ENCODE data around the gene TMEM117. TPM values are rescaled to one million over a fixed set of nuclear protein-coding genes. Genes with fewer than 3 reads are reported as not detected.
"Not testable (repeated sequence)": the region's sequence is repeated elsewhere in the genome, so short reads cannot be mapped to it uniquely, and the experiment has no call there.

TMEM117 gene
- total RNA-seq, 2 donors from 2014 or later = 0.79 to 1.4 TPM

DNA sequence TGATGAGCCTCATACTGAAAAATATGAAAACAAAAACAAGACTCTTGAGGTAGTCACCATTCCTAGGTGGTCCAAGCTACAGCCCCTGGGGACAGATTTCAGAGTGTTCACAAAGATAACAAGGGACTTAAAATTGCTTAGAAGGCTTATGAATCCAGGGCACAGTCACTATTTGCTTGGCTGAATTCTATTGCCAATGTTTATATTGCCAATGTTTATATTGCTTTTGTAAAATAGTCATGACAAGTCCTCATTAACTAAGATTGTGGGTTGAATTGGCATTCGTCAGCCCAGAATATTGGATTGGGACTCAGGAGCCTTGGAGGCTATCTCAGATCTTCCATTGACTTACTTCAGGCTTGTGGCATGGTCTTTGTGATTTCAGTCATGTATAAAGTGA lies 6.4 kb downstream of the TMEM117 start:
- Mint-ChIP-seq H3K36me3 (ENCODE audit: low read depth) (no peaks in the 10 kb centered on the region), H3K4me1 (no peaks in the 10 kb centered on the region), H3K27me3 (ENCODE audit: insufficient read depth) (peaks cover 3% of the 10 kb centered on the region), H3K4me3 (no peak overlapping the region), H3K9me3 (peaks cover 5% of the 10 kb centered on the region), H3K27ac (no peak overlapping the region)
- no peak for DNase-seq
- Histone ChIP-seq H3K36me3 (ENCODE audit: control insufficient read depth, insufficient read depth, low read length) (no peaks in the 10 kb centered on the region), H3K9ac (ENCODE audit: extremely low read depth, low read length, poor library complexity, severe bottlenecking) (no peak overlapping the region), H3K27ac (ENCODE audit: low read depth, low read length) (no peak overlapping the region), H3K27me3 (ENCODE audit: control insufficient read depth, insufficient read depth, low read length, poor library complexity, severe bottlenecking) (peaks cover 5% of the 10 kb centered on the region), H3K4me1 (ENCODE audit: control insufficient read depth, insufficient read depth, low read length) (no peaks in the 10 kb centered on the region), H3K4me3 (ENCODE audit: low read length) (no peak overlapping the region), H3K9me3 (ENCODE audit: control insufficient read depth, low read length) (no peaks in the 10 kb centered on the region)
- TF ChIP-seq, protein P1, sequence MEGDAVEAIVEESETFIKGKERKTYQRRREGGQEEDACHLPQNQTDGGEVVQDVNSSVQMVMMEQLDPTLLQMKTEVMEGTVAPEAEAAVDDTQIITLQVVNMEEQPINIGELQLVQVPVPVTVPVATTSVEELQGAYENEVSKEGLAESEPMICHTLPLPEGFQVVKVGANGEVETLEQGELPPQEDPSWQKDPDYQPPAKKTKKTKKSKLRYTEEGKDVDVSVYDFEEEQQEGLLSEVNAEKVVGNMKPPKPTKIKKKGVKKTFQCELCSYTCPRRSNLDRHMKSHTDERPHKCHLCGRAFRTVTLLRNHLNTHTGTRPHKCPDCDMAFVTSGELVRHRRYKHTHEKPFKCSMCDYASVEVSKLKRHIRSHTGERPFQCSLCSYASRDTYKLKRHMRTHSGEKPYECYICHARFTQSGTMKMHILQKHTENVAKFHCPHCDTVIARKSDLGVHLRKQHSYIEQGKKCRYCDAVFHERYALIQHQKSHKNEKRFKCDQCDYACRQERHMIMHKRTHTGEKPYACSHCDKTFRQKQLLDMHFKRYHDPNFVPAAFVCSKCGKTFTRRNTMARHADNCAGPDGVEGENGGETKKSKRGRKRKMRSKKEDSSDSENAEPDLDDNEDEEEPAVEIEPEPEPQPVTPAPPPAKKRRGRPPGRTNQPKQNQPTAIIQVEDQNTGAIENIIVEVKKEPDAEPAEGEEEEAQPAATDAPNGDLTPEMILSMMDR (conservative IDR thresholded peaks at IDR 0.05) = no peak
- 92% methylated on average over 1 of the region's 1 CpG; no CpG with 5 or more reads in 1 of the 2 experiments for WGBS, 2 experiments (ENCODE audit: insufficient coverage in 1 of 2, insufficient read length in 1 of 2)

DNA sequence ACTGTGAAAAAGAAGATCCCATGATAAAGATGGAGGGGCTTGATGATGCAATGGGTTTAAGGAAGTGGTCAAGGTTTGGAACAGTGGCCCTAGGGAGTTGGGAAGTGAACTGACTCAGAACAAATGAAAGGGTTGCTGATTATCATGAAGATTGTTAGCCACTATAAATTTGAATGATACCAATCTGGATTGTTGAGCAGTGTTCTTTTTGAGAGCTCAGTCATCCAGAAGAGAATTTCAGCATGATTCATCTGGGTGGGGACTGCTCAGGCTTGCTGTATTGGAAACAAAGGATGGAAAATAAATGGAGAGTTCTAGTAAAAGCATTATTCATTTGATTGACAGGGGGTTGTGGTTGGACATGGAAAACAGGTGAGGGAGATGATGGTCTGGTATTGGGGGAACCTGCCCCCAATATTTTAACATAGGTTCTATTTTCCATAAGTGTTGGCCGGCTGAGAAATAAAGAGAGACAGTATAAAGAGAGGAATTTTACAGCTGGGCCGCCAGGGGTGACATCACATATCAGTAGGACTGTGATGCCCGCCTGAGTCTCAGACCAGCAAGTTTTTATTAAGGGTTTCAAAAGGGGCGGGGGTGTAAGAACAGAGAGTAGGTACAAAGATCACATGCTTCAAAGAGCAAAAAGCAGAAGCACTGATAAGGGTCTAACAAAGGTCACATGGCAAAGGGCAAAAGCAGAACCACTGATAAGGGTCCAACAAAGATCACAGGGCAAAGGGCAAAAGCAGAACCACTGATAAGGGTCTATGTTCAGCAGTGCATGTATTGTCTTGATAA lies 11.7 kb downstream of the TMEM117 start:
- H3K4me3 Mint-ChIP-seq; H3K36me3 ChIP-seq (ENCODE audit: control insufficient read depth, insufficient read depth, low read length); H3K9ac ChIP-seq (ENCODE audit: extremely low read depth, low read length, poor library complexity, severe bottlenecking); H3K27me3 ChIP-seq (ENCODE audit: control insufficient read depth, insufficient read depth, low read length, poor library complexity, severe bottlenecking); H3K27me3 Mint-ChIP-seq (ENCODE audit: insufficient read depth); H3K27ac Mint-ChIP-seq; H3K4me1 ChIP-seq (ENCODE audit: control insufficient read depth, insufficient read depth, low read length); H3K4me3 ChIP-seq (ENCODE audit: low read length); H3K9me3 ChIP-seq (ENCODE audit: control insufficient read depth, low read length); DNase-seq; H3K27ac ChIP-seq (ENCODE audit: low read depth, low read length); H3K4me1 Mint-ChIP-seq; H3K36me3 Mint-ChIP-seq (ENCODE audit: low read depth): not testable (repeated sequence)
- H3K9me3 Mint-ChIP-seq = peaks cover 20% of the 10 kb centered on the region
- 80 to 89% methylated on average over 2 to 3 of the region's 4 CpGs for WGBS, 2 experiments (ENCODE audit: insufficient coverage in 1 of 2, insufficient read length in 1 of 2)

DNA sequence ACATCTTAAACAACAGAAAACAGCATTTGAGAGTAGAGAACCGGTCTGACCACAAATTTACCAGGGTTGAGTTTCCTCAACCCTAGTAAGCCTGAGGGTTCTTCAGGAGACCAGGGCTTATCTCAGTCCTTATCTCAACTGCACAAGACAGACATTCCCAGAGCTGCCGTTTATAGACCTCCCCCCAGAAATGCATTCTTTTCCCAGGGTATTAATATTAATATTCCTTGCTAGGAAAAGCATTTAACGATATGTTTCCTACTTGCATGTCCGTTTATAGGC lies 12.3 kb downstream of the TMEM117 start:
- H3K36me3 ChIP-seq (ENCODE audit: control insufficient read depth, insufficient read depth, low read length) = no peaks in the 10 kb centered on the region
- Mint-ChIP-seq H3K27me3 (ENCODE audit: insufficient read depth) (no peaks in the 10 kb centered on the region), H3K36me3 (ENCODE audit: low read depth) (peaks cover 2% of the 10 kb centered on the region), H3K4me3 (no peak overlapping the region), H3K4me1 (no peaks in the 10 kb centered on the region), H3K9me3 (peaks cover 20% of the 10 kb centered on the region), H3K27ac (no peak overlapping the region)
- no peaks in the 10 kb centered on the region for H3K4me1 ChIP-seq (ENCODE audit: control insufficient read depth, insufficient read depth, low read length)
- no peaks in the 10 kb centered on the region for H3K27me3 ChIP-seq (ENCODE audit: control insufficient read depth, insufficient read depth, low read length, poor library complexity, severe bottlenecking)
- no peak overlapping the region for H3K27ac ChIP-seq (ENCODE audit: low read depth, low read length)
- no peaks in the 10 kb centered on the region for H3K9me3 ChIP-seq (ENCODE audit: control insufficient read depth, low read length)
- TF ChIP-seq, protein P1 (conservative IDR thresholded peaks at IDR 0.05) = no peak
- WGBS, 2 experiments (ENCODE audit: insufficient coverage in 1 of 2, insufficient read length in 1 of 2) = 89 to 100% methylated on average over 2 to 4 of the region's 4 CpGs
- no peak for DNase-seq
- H3K9ac ChIP-seq (ENCODE audit: extremely low read depth, low read length, poor library complexity, severe bottlenecking) = no peak overlapping the region
- no peak overlapping the region for H3K4me3 ChIP-seq (ENCODE audit: low read length)

DNA sequence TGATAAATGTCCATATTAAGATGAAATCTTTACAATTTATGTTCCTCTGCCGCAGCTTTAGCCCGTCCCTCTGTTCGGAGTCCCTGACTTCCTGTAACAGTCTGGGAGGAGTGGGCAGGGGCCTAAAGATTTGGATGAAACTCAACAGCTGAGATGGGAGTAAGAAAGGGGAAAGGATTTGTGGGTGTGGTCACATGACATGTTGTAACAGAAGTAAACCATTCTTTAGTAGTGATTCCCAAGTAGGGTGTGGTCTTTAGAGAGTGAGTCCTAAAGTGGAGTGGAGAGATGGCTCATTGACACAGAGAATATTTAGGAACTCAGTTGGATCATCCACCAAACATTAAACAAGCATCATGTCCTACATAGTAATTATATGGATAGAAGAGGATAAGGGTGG lies 12.9 kb downstream of the TMEM117 start:
- Mint-ChIP-seq H3K27ac (no peak overlapping the region), H3K4me1 (no peaks in the 10 kb centered on the region), H3K9me3 (peaks cover 20% of the 10 kb centered on the region), H3K36me3 (ENCODE audit: low read depth) (peaks cover 2% of the 10 kb centered on the region), H3K27me3 (ENCODE audit: insufficient read depth) (no peaks in the 10 kb centered on the region), H3K4me3 (no peak overlapping the region)
- Histone ChIP-seq H3K9me3 (ENCODE audit: control insufficient read depth, low read length) (no peaks in the 10 kb centered on the region), H3K4me3 (ENCODE audit: low read length) (no peak overlapping the region), H3K36me3 (ENCODE audit: control insufficient read depth, insufficient read depth, low read length) (no peaks in the 10 kb centered on the region), H3K27ac (ENCODE audit: low read depth, low read length) (no peak overlapping the region), H3K27me3 (ENCODE audit: control insufficient read depth, insufficient read depth, low read length, poor library complexity, severe bottlenecking) (no peaks in the 10 kb centered on the region), H3K9ac (ENCODE audit: extremely low read depth, low read length, poor library complexity, severe bottlenecking) (no peak overlapping the region), H3K4me1 (ENCODE audit: control insufficient read depth, insufficient read depth, low read length) (no peaks in the 10 kb centered on the region)
- no peak for DNase-seq
- TF ChIP-seq, protein P1 (conservative IDR thresholded peaks at IDR 0.05) = no peak
- WGBS, 2 experiments (ENCODE audit: insufficient coverage in 1 of 2, insufficient read length in 1 of 2) = 95% methylated on average over 3 of the region's 3 CpGs; no CpG with 5 or more reads in 1 of the 2 experiments

All from endodermal cell (in vitro differentiated cells).